ENCODE data around the gene MNX1. TPM values are rescaled to one million over a fixed set of nuclear protein-coding genes. Genes with fewer than 3 reads are reported as not detected.

The MNX1 gene
- total RNA-seq, 1 donor = not detected

- Histone ChIP-seq H3K4me3 (ENCODE audit: low read length) (no peak overlapping the region), H3K27me3 (ENCODE audit: insufficient read depth, low read length) (no peaks in the 10 kb centered on the region), H3K4me1 (ENCODE audit: insufficient read depth, low read length) (no peaks in the 10 kb centered on the region), H3K9me3 (ENCODE audit: low read depth, low read length) (no peaks in the 10 kb centered on the region)
Observed at GRCh38 chr7:156962145-156962544, 48.3 kb downstream of the MNX1 start.

- Histone ChIP-seq H3K27me3 (ENCODE audit: insufficient read depth, low read length) (no peaks in the 10 kb centered on the region), H3K4me1 (ENCODE audit: insufficient read depth, low read length) (peaks cover 4% of the 10 kb centered on the region), H3K4me3 (ENCODE audit: low read length) (no peak overlapping the region), H3K9me3 (ENCODE audit: low read depth, low read length) (no peaks in the 10 kb centered on the region)
Observed at GRCh38 chr7:156956727-156957126, 53.7 kb downstream of the MNX1 start.

- peaks cover 22% of the 10 kb centered on the region for H3K4me1 ChIP-seq (ENCODE audit: insufficient read depth, low read length)
- no peak overlapping the region for H3K4me3 ChIP-seq (ENCODE audit: low read length)
- H3K27me3 ChIP-seq (ENCODE audit: insufficient read depth, low read length) = no peaks in the 10 kb centered on the region
- H3K9me3 ChIP-seq (ENCODE audit: low read depth, low read length) = no peaks in the 10 kb centered on the region
Observed at GRCh38 chr7:156954941-156955340, 55.5 kb downstream of the MNX1 start.

Other genes starting within 250 kb of the MNX1 start
- 53.0 TPM for gene LMBR1, start 117.5 kb downstream of the MNX1 start, total RNA-seq
- gene NOM1, start 61.0 kb downstream of the MNX1 start, total RNA-seq = 17.3 TPM
- 44.0 TPM for gene UBE3C, start 128.3 kb upstream of the MNX1 start, total RNA-seq